ENCODE measurements around the gene ZNF335. TPM values are rescaled to one million over a fixed set of nuclear protein-coding genes. Genes with fewer than 3 reads are reported as not detected.

Gene ZNF335
- total and polyA plus RNA-seq, 2 of the 13 experiments (the other 11 are each of a cell fraction or from before 2014, with no cell fraction given), result 9.7 to 13.7 TPM

DNA sequence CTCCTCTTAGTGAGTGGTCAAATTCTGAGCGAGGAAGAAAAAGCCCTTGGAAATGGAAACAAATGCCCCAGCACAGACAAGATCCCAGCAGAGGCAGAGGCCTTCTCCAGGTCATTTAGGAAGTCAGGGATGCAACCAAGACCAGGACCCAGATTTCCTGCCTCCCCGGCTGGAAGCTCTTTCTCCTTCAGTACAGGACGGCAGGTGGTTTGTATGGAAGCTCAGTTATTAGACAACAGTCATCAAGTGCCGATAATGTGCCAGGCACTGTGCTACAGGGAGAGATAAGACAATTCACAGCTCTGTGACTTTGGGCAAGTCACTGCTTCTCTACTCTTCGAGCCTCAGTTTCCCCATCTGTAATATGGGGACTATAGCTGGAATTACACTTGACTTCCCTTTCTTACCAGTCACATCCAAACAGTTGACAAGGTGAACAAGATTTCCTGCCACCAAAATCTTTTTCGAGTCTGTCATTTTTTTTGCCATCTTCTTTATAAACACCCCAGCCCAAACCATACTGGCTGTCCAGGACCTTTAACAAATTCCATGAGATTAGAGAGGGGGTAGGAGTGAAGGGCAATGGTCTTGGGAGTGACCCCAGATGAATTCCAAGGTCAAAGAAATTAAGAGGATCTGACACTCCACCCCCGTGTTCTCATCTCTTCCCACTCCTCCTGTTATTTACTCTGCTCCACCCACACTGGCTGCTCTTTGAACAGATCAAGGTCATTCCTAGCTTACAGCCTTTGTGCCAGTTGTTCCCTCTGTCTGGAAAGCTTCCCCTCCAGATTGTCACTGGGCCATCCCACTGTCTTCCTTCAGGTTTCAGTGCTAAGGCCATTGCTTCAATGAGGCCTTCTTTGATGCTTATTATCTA is 42.8 kb upstream of the ZNF335 start (continued):
- TF ChIP-seq ZNF121 (CRISPR knock-in tag; IDR thresholded peaks at IDR 0.05) (no peak), XRCC5 (optimal IDR thresholded peaks at IDR 0.05; ENCODE audit: low read length) (peak; percentile 67), MTA1 (CRISPR knock-in tag; IDR thresholded peaks at IDR 0.05; ENCODE audit: borderline replicate concordance) (no peak), ZNF616 (CRISPR knock-in tag; IDR thresholded peaks at IDR 0.05; ENCODE audit: low read depth) (no peak), POLR2AphosphoS5 (IDR thresholded peaks at IDR 0.05; ENCODE audit: low read depth, low read length) (no peak), SOX5 (CRISPR knock-in tag; IDR thresholded peaks at IDR 0.05; ENCODE audit: borderline replicate concordance) (peak; percentile 89), CHCHD3 (CRISPR knock-in tag; IDR thresholded peaks at IDR 0.05) (0 out of 2 replicates have a peak, but pooled peaks have one; percentile 55), NR2F2 (IDR thresholded peaks at IDR 0.05; ENCODE audit: borderline replicate concordance, low read depth) (peak; percentile 88), ZNF816 (CRISPR knock-in tag; IDR thresholded peaks at IDR 0.05; ENCODE audit: borderline replicate concordance) (peak; percentile 38; the same call in 1 of the 2 replicates), ZNF44 (CRISPR knock-in tag; IDR thresholded peaks at IDR 0.05) (0 out of 2 replicates have a peak, but pooled peaks have one; percentile 77), RAD21 (CRISPR knock-in tag; IDR thresholded peaks at IDR 0.05) (no peak), HNRNPLL (IDR thresholded peaks at IDR 0.05; ENCODE audit: low read depth, low read length, poor library complexity, severe bottlenecking) (no peak)
- TF ChIP-seq, protein P1, sequence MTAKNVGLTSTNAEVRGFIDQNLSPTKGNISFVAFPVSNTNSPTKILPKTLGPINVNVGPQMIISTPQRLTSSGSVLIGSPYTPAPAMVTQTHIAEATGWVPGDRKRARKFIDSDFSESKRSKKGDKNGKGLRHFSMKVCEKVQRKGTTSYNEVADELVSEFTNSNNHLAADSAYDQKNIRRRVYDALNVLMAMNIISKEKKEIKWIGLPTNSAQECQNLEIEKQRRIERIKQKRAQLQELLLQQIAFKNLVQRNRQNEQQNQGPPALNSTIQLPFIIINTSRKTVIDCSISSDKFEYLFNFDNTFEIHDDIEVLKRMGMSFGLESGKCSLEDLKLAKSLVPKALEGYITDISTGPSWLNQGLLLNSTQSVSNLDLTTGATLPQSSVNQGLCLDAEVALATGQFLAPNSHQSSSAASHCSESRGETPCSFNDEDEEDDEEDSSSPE (CRISPR knock-in tag; IDR thresholded peaks at IDR 0.05), result no peak
- TF ChIP-seq, protein P2, sequence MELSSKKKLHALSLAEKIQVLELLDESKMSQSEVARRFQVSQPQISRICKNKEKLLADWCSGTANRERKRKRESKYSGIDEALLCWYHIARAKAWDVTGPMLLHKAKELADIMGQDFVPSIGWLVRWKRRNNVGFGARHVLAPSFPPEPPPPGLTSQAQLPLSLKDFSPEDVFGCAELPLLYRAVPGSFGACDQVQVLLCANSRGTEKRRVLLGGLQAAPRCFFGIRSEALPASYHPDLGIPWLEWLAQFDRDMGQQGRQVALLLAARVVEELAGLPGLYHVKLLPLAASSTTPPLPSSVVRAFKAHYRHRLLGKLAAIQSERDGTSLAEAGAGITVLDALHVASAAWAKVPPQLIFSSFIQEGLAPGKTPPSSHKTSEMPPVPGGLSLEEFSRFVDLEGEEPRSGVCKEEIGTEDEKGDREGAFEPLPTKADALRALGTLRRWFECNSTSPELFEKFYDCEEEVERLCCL (CRISPR knock-in tag; IDR thresholded peaks at IDR 0.05; ENCODE audit: borderline replicate concordance), result peak; percentile 17; the same call in 1 of the 2 replicates
- TF ChIP-seq, protein P3, sequence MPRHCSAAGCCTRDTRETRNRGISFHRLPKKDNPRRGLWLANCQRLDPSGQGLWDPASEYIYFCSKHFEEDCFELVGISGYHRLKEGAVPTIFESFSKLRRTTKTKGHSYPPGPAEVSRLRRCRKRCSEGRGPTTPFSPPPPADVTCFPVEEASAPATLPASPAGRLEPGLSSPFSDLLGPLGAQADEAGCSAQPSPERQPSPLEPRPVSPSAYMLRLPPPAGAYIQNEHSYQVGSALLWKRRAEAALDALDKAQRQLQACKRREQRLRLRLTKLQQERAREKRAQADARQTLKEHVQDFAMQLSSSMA (CRISPR knock-in tag; IDR thresholded peaks at IDR 0.05), result no peak
- TF ChIP-seq, protein P4, sequence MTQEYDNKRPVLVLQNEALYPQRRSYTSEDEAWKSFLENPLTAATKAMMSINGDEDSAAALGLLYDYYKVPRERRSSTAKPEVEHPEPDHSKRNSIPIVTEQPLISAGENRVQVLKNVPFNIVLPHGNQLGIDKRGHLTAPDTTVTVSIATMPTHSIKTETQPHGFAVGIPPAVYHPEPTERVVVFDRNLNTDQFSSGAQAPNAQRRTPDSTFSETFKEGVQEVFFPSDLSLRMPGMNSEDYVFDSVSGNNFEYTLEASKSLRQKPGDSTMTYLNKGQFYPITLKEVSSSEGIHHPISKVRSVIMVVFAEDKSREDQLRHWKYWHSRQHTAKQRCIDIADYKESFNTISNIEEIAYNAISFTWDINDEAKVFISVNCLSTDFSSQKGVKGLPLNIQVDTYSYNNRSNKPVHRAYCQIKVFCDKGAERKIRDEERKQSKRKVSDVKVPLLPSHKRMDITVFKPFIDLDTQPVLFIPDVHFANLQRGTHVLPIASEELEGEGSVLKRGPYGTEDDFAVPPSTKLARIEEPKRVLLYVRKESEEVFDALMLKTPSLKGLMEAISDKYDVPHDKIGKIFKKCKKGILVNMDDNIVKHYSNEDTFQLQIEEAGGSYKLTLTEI (CRISPR knock-in tag; conservative IDR thresholded peaks at IDR 0.05), result no peak
- TF ChIP-seq, protein P5, sequence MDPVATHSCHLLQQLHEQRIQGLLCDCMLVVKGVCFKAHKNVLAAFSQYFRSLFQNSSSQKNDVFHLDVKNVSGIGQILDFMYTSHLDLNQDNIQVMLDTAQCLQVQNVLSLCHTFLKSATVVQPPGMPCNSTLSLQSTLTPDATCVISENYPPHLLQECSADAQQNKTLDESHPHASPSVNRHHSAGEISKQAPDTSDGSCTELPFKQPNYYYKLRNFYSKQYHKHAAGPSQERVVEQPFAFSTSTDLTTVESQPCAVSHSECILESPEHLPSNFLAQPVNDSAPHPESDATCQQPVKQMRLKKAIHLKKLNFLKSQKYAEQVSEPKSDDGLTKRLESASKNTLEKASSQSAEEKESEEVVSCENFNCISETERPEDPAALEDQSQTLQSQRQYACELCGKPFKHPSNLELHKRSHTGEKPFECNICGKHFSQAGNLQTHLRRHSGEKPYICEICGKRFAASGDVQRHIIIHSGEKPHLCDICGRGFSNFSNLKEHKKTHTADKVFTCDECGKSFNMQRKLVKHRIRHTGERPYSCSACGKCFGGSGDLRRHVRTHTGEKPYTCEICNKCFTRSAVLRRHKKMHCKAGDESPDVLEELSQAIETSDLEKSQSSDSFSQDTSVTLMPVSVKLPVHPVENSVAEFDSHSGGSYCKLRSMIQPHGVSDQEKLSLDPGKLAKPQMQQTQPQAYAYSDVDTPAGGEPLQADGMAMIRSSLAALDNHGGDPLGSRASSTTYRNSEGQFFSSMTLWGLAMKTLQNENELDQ (CRISPR knock-in tag; IDR thresholded peaks at IDR 0.05; ENCODE audit: borderline replicate concordance), result no peak
- TF ChIP-seq, protein P6, sequence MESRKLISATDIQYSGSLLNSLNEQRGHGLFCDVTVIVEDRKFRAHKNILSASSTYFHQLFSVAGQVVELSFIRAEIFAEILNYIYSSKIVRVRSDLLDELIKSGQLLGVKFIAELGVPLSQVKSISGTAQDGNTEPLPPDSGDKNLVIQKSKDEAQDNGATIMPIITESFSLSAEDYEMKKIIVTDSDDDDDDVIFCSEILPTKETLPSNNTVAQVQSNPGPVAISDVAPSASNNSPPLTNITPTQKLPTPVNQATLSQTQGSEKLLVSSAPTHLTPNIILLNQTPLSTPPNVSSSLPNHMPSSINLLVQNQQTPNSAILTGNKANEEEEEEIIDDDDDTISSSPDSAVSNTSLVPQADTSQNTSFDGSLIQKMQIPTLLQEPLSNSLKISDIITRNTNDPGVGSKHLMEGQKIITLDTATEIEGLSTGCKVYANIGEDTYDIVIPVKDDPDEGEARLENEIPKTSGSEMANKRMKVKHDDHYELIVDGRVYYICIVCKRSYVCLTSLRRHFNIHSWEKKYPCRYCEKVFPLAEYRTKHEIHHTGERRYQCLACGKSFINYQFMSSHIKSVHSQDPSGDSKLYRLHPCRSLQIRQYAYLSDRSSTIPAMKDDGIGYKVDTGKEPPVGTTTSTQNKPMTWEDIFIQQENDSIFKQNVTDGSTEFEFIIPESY (CRISPR knock-in tag; IDR thresholded peaks at IDR 0.05), result peak; percentile 16; the same call in 1 of the 2 replicates

Data from HepG2 (cell line).